BLaER1 treated with 17β-estradiol and CSF1 and Interleukin-3, amounts not matched to agents 10 nM and 100 nM (cell line): ENCODE results near the gene DDX20.
A peak's percentile ranks its signal among the peaks of the same experiment; 100 is the strongest.

ENCODE experiments used
- H3K27ac ChIP-seq, 11 experiments: shearing (Covaris generic); formaldehyde crosslinking; 2 replicates each; pipeline ENCODE4 v1.8.1; 2022
- H3K27me3 ChIP-seq, 11 experiments: shearing (Covaris generic); formaldehyde crosslinking; 2 replicates each; pipeline ENCODE4 v1.8.1; 2022
- H3K36me3 ChIP-seq, 11 experiments: shearing (Covaris generic); formaldehyde crosslinking; 2 replicates each; pipeline ENCODE4 v1.8.1; 2022
- H3K4me1 ChIP-seq, 10 experiments: shearing (Covaris generic); formaldehyde crosslinking; 2 replicates each; pipeline ENCODE4 v1.8.1; 2022
- H3K4me2 ChIP-seq, 11 experiments: shearing (Covaris generic); formaldehyde crosslinking; 2 replicates each; pipeline ENCODE4 v1.8.1; 2022
- H3K4me3 ChIP-seq, 10 experiments: shearing (Covaris generic); formaldehyde crosslinking; 2 replicates each; pipeline ENCODE4 v1.8.1; 2022
- H3K9ac ChIP-seq, 11 experiments: shearing (Covaris generic); formaldehyde crosslinking; 2 replicates each; pipeline ENCODE4 v1.8.1; 2022
- H3K9me3 ChIP-seq, 11 experiments: shearing (Covaris generic); formaldehyde crosslinking; replicated peaks in 1 of 11; 2 replicates each; pipeline ENCODE4 v1.8.1; 2022
- H4K20me1 ChIP-seq, 11 experiments: shearing (Covaris generic); formaldehyde crosslinking; 2 replicates each; pipeline ENCODE4 v1.8.1; 2022
- Cebpa-rat ChIP-seq, 11 experiments: shearing (Covaris generic); IDR thresholded peaks; 2 replicates each; pipeline ENCODE4 v1.8.1; 2022

The DDX20 gene

GRCh38 chr1:111779546-111779945 is 23.8 kb downstream of the DDX20 start:
- Histone ChIP-seq H3K9me3 (no peaks in the 10 kb centered on the region), H4K20me1 (no peaks in the 10 kb centered on the region; a peak in 1 of 22 replicates), H3K4me3 (no peak overlapping the region), H3K4me2 (no peak overlapping the region), H3K9ac (no peak overlapping the region), H3K27ac (no peak overlapping the region), H3K4me1 (no peaks in the 10 kb centered on the region), H3K36me3 (no peaks in the 10 kb centered on the region), H3K27me3 (no peaks in the 10 kb centered on the region)
- no peak for TF ChIP-seq Cebpa-rat (IDR thresholded peaks at IDR 0.05)

GRCh38 chr1:111784273-111784901 is 28.7 kb downstream of the DDX20 start:
- no peak overlapping the region for H3K9ac ChIP-seq
- TF ChIP-seq Cebpa-rat (IDR thresholded peaks at IDR 0.05): no peak
- no peak overlapping the region for H3K4me2 ChIP-seq
- no peak overlapping the region for H3K27ac ChIP-seq
- peaks cover 0 to 5% (median 2%) of the 10 kb centered on the region in 10 experiments; a peak in 5 of 20 replicates for H3K4me1 ChIP-seq
- H3K4me3 ChIP-seq: no peak overlapping the region
- no peaks in the 10 kb centered on the region for H3K9me3 ChIP-seq
- H3K36me3 ChIP-seq: no peaks in the 10 kb centered on the region
- no peaks in the 10 kb centered on the region for H4K20me1 ChIP-seq
- H3K27me3 ChIP-seq: no peaks in the 10 kb centered on the region

- TF ChIP-seq Cebpa-rat (IDR thresholded peaks at IDR 0.05): no peak
- H3K4me3 ChIP-seq: no peak overlapping the region
- no peaks in the 10 kb centered on the region for H3K27me3 ChIP-seq
- no peak overlapping the region for H3K27ac ChIP-seq
- H3K9ac ChIP-seq: no peak overlapping the region
- H3K9me3 ChIP-seq: no peaks in the 10 kb centered on the region
- H4K20me1 ChIP-seq: no peaks in the 10 kb centered on the region
- peaks cover 0 to 18% (median 13%) of the 10 kb centered on the region in 10 experiments; a peak in 13 of 20 replicates for H3K4me1 ChIP-seq
- no peaks in the 10 kb centered on the region for H3K36me3 ChIP-seq
- no peak overlapping the region for H3K4me2 ChIP-seq
Observed at GRCh38 chr1:111786669-111787207, 31.0 kb downstream of the DDX20 start.

GRCh38 chr1:111789142-111789541 is 33.4 kb downstream of the DDX20 start:
- no peaks in the 10 kb centered on the region for H3K27me3 ChIP-seq
- no peak overlapping the region for H3K4me3 ChIP-seq
- no peaks in the 10 kb centered on the region for H3K36me3 ChIP-seq
- H3K9me3 ChIP-seq: no peaks in the 10 kb centered on the region
- H3K9ac ChIP-seq: no peak overlapping the region
- TF ChIP-seq Cebpa-rat (IDR thresholded peaks at IDR 0.05): no peak
- H4K20me1 ChIP-seq: no peaks in the 10 kb centered on the region
- peak overlapping the region in 6 of 11 experiments; percentile 2 to 44 (median 28); a peak in 7 of 22 replicates for H3K4me2 ChIP-seq
- H3K27ac ChIP-seq: 0 out of 22 replicates have a peak overlapping the region, but pooled peaks of 2 of the 11 experiments have one; percentile 10 to 13
- H3K4me1 ChIP-seq: peaks cover 0 to 18% (median 13%) of the 10 kb centered on the region in 10 experiments; a peak in 13 of 20 replicates

GRCh38 chr1:111789666-111790316 is 34.1 kb downstream of the DDX20 start:
- H3K4me3 ChIP-seq: no peak overlapping the region
- H3K36me3 ChIP-seq: no peaks in the 10 kb centered on the region

GRCh38 chr1:111791776-111792175 is 36.1 kb downstream of the DDX20 start:
- TF ChIP-seq Cebpa-rat (IDR thresholded peaks at IDR 0.05): no peak
- H3K4me3 ChIP-seq: no peak overlapping the region
- peaks cover 0 to 18% (median 13%) of the 10 kb centered on the region in 10 experiments; a peak in 13 of 20 replicates for H3K4me1 ChIP-seq
- no peaks in the 10 kb centered on the region for H4K20me1 ChIP-seq
- H3K36me3 ChIP-seq: no peaks in the 10 kb centered on the region
- no peak overlapping the region for H3K9ac ChIP-seq
- no peak overlapping the region for H3K27ac ChIP-seq
- no peak overlapping the region for H3K4me2 ChIP-seq
- no peaks in the 10 kb centered on the region for H3K27me3 ChIP-seq
- no peaks in the 10 kb centered on the region for H3K9me3 ChIP-seq

More at GRCh38 chr1:111789666-111790316, 34.1 kb downstream of the DDX20 start:
- Histone ChIP-seq H3K27ac (no peak overlapping the region; a peak in 1 of 22 replicates), H3K4me1 (peaks cover 0 to 18% (median 13%) of the 10 kb centered on the region in 10 experiments; a peak in 13 of 20 replicates), H4K20me1 (no peaks in the 10 kb centered on the region), H3K4me2 (peak overlapping the region in 8 of 11 experiments; percentile 20 to 51 (median 35); a peak in 14 of 22 replicates), H3K27me3 (no peaks in the 10 kb centered on the region), H3K9me3 (no peaks in the 10 kb centered on the region), H3K9ac (no peak overlapping the region)
- peak in 2 of 11 experiments; percentile 49 to 68; a peak in 4 of 22 replicates for TF ChIP-seq Cebpa-rat (IDR thresholded peaks at IDR 0.05)

GRCh38 chr1:111792249-111792648 is 36.5 kb downstream of the DDX20 start:
- TF ChIP-seq Cebpa-rat (IDR thresholded peaks at IDR 0.05): no peak
- Histone ChIP-seq H3K4me3 (no peak overlapping the region), H3K9ac (no peak overlapping the region), H4K20me1 (no peaks in the 10 kb centered on the region), H3K4me2 (0 out of 22 replicates have a peak overlapping the region, but pooled peaks of 1 of the 11 experiments have one; percentile 22), H3K36me3 (no peaks in the 10 kb centered on the region), H3K9me3 (no peaks in the 10 kb centered on the region), H3K4me1 (peaks cover 0 to 18% (median 13%) of the 10 kb centered on the region in 10 experiments; a peak in 13 of 20 replicates), H3K27me3 (no peaks in the 10 kb centered on the region), H3K27ac (no peak overlapping the region)

GRCh38 chr1:111793923-111794322 is 38.2 kb downstream of the DDX20 start:
- Histone ChIP-seq H3K27me3 (no peaks in the 10 kb centered on the region), H3K4me2 (no peak overlapping the region), H3K27ac (no peak overlapping the region), H3K4me3 (no peak overlapping the region), H3K4me1 (peaks cover 0 to 18% (median 13%) of the 10 kb centered on the region in 10 experiments; a peak in 13 of 20 replicates), H3K36me3 (no peaks in the 10 kb centered on the region), H4K20me1 (no peaks in the 10 kb centered on the region), H3K9ac (no peak overlapping the region), H3K9me3 (no peaks in the 10 kb centered on the region)
- no peak for TF ChIP-seq Cebpa-rat (IDR thresholded peaks at IDR 0.05)

- H3K4me1 ChIP-seq: peaks cover 0 to 5% (median 2%) of the 10 kb centered on the region in 10 experiments; a peak in 10 of 20 replicates
- no peak overlapping the region for H3K9ac ChIP-seq
- H3K27me3 ChIP-seq: no peaks in the 10 kb centered on the region
- no peak for TF ChIP-seq Cebpa-rat (IDR thresholded peaks at IDR 0.05)
- H4K20me1 ChIP-seq: no peaks in the 10 kb centered on the region
- H3K4me2 ChIP-seq: no peak overlapping the region
- H3K36me3 ChIP-seq: no peaks in the 10 kb centered on the region
- no peaks in the 10 kb centered on the region; a peak in 1 of 22 replicates for H3K9me3 ChIP-seq
- H3K27ac ChIP-seq: no peak overlapping the region
- no peak overlapping the region for H3K4me3 ChIP-seq
Observed at GRCh38 chr1:111795401-111795800, 39.7 kb downstream of the DDX20 start.
